ENCODE data around the gene RPP25L.

DNA sequence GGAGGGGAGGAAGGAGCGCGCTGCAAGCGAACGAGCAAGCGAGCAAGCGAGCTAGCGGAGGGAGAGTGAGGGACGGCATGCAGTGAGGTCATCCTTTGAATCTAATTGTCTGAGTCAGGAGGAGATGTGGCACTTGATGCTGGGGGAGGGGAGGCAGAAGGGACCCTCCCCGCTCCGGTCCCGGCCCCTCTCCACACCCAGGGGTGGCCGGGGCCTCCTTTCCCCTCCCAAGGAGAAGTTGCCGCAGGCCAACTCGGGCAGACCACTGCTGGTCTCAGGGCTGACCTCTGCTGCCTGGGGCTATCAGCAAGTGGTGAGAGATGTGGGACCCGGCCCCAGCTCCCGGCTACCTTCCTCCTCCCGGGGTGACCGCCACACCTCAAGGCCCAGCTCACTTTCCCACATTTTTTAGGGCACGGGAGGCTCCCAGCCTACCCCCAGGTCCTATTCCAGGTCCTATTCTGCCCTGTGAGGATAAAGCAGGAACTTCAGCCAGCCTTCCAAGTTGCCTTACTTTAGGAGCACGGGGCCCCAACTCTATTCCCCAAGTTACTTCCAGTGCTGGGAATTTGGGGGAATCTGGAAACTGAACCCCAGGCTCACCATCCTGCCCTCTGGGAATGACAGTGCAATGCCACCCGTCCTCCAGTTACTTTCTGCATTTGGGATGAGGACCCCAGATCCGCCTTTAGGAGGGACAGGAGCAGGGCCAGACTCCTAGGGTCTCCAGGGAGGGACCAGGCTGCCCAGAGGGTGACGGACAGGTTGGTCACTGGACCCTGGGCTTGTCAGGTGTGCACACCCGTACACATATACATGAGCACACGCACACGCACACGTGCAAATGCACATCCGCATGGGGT is 33.4 kb downstream of the RPP25L start:
- TF ChIP-seq, protein P1, sequence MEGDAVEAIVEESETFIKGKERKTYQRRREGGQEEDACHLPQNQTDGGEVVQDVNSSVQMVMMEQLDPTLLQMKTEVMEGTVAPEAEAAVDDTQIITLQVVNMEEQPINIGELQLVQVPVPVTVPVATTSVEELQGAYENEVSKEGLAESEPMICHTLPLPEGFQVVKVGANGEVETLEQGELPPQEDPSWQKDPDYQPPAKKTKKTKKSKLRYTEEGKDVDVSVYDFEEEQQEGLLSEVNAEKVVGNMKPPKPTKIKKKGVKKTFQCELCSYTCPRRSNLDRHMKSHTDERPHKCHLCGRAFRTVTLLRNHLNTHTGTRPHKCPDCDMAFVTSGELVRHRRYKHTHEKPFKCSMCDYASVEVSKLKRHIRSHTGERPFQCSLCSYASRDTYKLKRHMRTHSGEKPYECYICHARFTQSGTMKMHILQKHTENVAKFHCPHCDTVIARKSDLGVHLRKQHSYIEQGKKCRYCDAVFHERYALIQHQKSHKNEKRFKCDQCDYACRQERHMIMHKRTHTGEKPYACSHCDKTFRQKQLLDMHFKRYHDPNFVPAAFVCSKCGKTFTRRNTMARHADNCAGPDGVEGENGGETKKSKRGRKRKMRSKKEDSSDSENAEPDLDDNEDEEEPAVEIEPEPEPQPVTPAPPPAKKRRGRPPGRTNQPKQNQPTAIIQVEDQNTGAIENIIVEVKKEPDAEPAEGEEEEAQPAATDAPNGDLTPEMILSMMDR (IDR thresholded peaks at IDR 0.05) = no peak
- no peak for TF ChIP-seq POLR2A (IDR thresholded peaks at IDR 0.05)
